HG02870 (cell line): ENCODE measurements around the gene SETMAR.

Experiments used
- ATAC-seq: cut with Tn5 transposase; IDR thresholded peaks from one replicate; pipeline ENCODE4 v1.9.1; 2021; ENCODE audit warnings: mild to moderate bottlenecking, moderate library complexity; ENCODE audit not compliant: unreplicated experiment

SETMAR gene

GRCh38 chr3:4351164-4351855 is 48.1 kb downstream of the SETMAR start:
- ATAC-seq = peak; percentile 27

- no peak for ATAC-seq
These were observed 48.7 kb downstream of the SETMAR start for GRCh38 chr3:4351872-4352271.

DNA sequence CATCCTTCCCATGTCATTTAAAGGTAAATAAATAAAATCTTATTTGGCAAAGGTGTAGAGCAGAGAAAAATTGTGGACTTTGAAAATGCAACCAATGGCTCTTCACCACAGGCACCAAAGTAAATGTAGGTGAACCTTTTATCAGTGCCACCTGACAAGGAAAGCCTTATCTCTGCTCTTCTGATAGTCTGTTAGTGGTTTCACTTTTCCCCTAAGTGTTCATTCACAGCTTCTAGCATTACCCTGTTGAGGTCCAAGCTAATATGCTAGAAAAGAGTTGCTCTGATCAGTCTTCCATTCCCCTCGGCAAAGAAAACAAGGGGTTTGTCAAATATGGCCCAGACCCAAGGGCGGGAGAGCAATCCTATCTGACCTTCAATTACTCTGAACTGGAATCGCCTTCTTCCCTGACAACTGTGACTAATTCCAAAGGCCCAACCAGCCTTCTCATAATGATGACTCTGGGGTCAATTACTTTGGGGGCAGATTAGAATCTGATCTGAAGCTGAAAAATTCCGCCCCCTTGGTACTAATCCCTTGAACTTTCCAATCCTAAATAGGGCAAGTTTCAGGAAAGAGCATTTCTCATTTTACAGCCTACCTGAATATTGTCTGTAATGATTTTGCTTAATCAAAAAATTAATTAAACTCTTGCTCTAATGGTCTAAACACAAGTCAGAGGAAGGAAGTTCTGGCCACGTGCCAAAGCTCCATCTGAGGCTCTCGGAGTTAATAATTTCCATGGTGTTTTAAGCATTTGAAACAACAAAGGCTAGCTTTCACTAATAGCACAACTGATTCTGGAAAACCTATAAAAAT is 52.4 kb downstream of the SETMAR start:
- no peak for ATAC-seq

- no peak for ATAC-seq
These were observed 53.0 kb downstream of the SETMAR start for GRCh38 chr3:4356220-4356540.

GRCh38 chr3:4356546-4357410 is 53.6 kb downstream of the SETMAR start:
- ATAC-seq = no peak

DNA sequence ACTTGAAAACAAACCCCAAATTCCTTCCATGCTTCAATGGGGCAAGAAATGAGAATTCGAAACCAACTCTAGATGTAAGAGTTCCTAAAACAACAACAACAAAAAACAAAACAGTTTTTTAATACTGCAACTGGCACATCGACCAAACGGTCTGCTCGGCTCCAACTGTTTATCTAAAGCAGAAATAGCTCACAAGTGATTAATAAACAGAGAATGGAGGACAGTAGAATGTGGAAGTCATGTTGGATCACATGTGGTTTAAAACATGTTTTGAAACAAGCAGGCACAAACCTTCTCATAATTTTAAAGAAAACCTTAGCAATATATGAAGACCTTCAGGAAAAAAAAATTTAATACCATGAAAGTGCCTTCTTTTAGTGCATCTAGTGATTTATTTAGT is 55.1 kb downstream of the SETMAR start:
- no peak for ATAC-seq

DNA sequence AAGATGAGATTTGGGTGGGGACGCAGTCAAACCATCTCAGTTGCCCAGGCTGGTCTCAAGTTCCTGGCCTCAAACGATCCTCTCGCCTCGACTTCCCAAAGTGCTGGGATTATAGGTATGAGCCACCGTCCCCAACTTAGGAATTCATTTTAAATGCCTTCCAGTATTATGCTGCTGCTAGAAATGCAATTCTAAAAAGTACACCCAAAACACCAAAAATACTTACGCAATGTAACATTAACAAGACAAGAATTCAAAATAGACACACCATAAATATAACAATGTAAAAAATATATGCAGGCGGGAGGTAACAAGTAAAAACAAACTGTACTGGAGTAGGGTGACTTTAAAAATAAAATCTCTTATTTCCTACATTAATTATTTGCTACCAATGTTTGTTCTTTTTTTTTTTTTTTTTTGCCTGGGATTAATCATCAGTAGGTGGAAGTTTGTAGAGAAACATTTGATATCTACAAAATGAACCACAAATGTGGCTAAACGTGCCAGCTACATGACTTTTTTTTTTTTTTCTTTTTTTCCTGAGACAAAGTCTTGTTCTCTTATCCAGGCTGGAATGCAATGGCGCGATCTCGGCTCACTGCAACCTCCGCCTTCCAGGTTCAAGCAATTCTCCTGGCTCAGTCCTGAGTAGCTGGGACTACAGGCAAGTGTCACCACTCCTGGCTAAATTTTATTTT is 56.8 kb downstream of the SETMAR start:
- ATAC-seq = no peak

DNA sequence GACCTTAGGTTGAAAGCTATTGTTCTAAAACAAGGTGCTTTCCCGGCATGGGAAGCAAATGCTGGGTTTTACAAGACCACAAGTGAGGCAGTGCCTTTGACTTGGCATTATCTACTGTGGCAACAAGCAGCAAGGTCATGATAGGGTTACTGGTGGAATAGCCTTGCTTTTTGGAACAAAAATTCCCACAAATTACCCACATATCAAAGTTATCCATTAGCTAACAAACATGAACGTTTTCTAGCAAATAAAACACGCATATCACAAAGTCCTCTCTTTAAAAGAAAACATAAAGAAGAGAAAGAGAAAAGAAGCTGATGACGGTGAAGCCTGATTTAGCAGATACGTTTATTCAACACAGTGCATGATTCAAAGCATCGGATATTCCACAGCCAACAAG is 57.6 kb downstream of the SETMAR start:
- no peak for ATAC-seq

DNA sequence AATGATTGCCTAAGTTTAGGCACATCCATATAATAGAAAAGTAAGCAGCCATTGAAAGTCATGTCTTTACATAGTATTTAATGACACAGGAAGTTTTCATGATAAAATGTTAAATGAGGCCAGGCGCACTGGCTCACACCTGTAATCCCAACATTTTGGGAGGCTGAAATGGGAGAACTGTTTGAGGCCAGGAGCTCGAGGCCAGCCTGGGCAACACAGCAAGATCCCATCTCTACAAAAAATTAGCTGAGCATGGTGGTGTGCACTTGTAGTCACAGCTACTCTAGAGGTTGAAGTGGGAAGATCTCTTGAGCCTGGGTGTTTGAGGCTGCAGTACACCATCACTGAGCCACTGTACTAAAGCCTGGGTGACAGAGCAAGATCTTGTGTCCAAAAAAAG is 59.4 kb downstream of the SETMAR start:
- no peak for ATAC-seq
